AG04449 (cell line): ENCODE data around the gene ASMT.

Source experiments
- CTCF ChIA-PET: fragments of 350-600 bp; formaldehyde crosslinking; extraction: SDS; loops from one replicate; lab custom pipeline; 2021; ENCODE audit warnings: antibody characterized with exemption; lab: Yijun Ruan, JAX
- POLR2A ChIA-PET: fragments of 400-600, 350-600 bp; formaldehyde crosslinking; extraction: SDS; loops from one replicate; lab custom pipeline; 2020; ENCODE audit warnings: antibody characterized with exemption, inconsistent platforms; lab: Yijun Ruan, JAX
- DNase-seq: peaks from one replicate; pipeline ENCODE4 v3.0.0-alpha.2; 2010; ENCODE audit warnings: low read depth, low spot score
- H3K4me3 ChIP-seq: 2 replicates; pipeline ENCODE4 v1.5.1; 2011; ENCODE audit warnings: low read depth, mild to moderate bottlenecking, control low read depth, low read length
- TF ChIP-seq, protein P1 (sequence below): IDR thresholded peaks from one replicate; pipeline ENCODE4 v1.5.1; 2011; ENCODE audit warnings: mild to moderate bottlenecking, moderate library complexity, low read length, control low read depth, inconsistent platforms; ENCODE audit not compliant: insufficient read depth; ENCODE audit errors: missing control alignments

Gene ASMT

DNA sequence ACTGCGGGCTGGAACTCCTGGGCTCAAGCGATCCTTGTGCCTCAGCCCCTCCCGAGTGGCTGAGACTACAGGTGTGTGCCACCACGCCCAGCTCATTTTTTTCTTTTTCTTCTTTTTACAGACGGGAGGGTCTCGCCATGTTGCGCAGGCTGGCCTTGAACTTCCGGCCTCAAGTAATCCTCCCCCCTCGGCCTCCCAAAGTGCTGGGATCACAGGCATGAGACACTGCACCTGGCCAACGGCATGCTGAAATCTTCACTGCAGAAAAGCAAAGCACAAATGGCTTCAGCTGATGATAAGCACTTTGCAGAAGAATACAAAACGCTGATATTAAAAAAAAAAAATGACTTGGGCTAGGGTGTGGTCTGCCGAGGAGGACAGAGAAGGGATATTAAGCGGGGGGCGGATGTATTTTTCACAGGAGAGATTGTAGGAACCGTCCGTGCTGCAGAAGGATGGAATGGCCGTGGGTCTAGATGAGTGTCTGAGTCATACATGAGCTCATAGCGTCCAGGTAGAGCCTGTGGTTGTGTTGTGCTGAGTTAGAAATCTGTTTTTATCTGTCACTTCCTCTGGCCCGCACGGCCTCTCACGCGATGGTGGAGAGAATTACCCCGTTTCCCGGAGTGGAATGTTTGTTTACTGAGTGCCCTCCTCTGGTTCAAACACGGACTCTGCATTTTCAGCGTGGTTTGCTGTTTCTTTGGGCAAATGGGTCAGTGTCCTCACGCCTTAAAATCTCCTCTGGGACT lies 32.0 kb upstream of the ASMT start:
- CTCF ChIA-PET, result no interaction called here
- DNase-seq, result no peak
- POLR2A ChIA-PET, result no interaction called here
- TF ChIP-seq, protein P1, sequence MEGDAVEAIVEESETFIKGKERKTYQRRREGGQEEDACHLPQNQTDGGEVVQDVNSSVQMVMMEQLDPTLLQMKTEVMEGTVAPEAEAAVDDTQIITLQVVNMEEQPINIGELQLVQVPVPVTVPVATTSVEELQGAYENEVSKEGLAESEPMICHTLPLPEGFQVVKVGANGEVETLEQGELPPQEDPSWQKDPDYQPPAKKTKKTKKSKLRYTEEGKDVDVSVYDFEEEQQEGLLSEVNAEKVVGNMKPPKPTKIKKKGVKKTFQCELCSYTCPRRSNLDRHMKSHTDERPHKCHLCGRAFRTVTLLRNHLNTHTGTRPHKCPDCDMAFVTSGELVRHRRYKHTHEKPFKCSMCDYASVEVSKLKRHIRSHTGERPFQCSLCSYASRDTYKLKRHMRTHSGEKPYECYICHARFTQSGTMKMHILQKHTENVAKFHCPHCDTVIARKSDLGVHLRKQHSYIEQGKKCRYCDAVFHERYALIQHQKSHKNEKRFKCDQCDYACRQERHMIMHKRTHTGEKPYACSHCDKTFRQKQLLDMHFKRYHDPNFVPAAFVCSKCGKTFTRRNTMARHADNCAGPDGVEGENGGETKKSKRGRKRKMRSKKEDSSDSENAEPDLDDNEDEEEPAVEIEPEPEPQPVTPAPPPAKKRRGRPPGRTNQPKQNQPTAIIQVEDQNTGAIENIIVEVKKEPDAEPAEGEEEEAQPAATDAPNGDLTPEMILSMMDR, result no peak
- no peak overlapping the region for H3K4me3 ChIP-seq

DNA sequence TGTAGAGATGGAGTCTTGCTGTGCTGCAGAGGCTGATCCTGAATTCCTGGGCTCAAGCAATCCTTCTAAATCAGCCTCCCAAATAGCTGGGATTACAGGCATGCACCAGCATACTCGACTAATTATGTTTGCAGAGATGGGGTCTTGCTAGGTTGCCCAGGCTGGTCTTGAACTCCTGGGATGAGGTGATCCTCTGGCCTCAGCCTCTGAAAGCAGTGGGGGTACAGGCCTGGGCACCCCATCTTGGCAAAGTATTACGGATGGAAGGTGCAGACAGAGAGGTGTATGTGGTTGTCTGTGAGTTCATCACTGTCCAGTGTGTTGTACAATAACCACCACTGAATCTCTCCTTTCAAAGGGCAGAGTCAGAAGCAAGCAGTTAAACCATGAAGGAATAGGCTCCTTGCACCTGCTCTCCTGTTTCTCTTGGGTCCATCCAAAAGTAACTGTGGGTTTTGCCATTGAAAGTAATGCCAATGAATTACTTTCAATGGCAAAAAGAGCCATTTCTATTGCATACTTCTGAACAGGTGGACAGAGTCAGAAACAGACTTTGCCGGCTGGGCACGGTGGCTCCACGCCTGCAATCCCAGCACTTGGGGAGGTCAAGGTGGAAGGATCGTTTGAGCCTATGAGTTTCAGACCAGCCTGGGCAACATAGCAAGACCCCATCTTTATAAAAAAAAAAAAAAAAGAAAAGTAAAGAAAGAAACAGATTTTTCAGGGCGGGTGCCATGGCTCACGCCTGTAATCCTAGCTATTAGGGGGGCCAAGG lies 30.4 kb upstream of the ASMT start:
- no peak overlapping the region for H3K4me3 ChIP-seq
- TF ChIP-seq, protein P1, result no peak
- POLR2A ChIA-PET, result no interaction called here
- CTCF ChIA-PET, result no interaction called here
- DNase-seq, result no peak

DNA sequence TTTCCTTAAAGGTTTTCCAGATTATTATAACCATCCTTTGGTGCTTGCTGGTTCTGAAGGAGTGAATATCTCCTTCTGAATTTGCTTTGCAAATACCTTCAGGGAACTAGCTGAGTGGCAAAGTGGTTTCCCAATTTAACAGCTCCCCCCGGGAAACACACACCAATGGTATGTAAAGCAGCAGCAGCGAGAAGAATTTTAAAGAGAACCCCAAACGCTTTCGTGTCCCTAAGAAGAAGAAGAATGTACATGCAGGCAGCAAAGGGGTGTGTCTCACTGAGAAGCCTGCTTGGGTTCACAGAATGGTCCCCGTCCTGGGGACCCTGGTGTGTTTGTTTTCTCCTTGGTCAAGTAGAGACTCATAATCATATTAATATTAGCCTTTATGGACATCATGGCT lies 27.7 kb upstream of the ASMT start:
- ChIA-PET POLR2A (no interaction called here), CTCF (no interaction called here)
- TF ChIP-seq, protein P1, result no peak
- DNase-seq, result no peak
- H3K4me3 ChIP-seq, result no peak overlapping the region

DNA sequence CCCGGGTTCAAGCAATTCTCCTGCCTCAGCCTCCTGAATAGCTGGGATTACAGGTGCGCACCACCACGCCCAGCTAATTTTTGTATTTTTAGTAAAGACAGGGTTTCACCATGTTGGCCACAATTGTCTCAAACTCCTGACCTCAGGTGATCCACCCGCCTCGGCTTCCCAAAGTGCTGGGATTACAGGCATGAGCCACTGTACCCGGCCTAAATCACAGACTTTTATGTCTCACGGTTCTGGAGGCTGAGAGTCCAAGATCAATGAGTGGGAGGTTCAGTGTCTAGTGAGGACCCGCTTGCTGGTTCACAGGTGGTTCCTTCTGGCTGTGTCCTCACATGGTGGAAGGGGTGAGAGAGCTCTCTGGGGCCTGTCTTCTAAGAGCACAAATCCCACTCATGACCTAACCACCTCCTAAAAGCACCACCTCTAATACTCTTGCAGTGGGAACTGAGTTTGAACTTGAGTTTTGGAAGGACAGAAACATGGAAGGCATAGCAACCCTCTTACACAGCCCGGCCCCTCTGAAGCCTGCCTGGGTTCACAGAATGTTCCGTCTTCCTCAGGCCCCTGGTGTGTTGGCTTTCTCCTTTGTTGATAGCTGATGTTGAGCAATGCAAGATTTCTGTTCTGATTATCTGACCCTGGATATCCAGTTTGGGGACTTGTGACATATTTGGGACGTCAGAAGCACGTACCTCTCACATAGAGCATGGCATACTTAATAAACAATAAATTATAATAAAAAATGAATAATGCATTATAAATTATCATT lies 25.3 kb upstream of the ASMT start:
- CTCF ChIA-PET, result no interaction called here
- H3K4me3 ChIP-seq, result no peak overlapping the region
- TF ChIP-seq, protein P1, result no peak
- POLR2A ChIA-PET, result no interaction called here
- no peak for DNase-seq

DNA sequence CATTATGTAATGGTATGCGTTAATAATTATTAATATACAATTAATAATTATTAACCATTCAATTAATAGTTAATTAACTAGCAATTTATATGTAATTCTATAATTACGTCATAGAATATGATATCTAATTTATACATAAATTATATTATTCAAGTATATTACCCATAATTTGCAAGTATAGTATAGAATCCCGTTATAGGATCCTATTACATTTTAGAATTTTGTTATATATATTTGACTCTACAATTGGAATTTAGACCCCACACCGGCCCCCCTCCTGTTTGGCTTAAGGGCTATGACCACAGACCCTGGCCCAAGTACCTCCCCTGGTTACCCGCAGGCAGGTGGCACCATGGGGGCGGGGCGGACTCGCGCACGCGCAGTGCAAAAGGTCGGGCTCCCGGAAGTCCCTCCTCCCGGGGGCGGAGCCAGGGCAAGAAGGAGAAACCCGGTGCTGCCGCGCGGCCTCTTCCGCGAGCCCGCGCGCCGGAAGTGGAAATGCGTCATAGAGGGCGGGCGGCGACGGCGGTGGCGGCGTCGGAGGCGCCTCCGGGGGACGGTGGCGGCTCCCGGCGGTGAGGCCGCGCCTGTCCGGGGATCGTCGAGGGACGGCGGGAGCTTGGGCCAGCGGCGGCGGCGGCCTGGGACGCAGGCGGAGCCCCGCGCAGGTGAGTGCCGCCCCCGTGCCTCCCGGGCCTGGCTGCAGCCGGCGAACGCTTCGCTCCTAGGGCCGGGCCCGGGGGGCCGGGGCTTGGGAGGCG lies 23.6 kb upstream of the ASMT start, which contains the start of gene AKAP17A:
AKAP17A (plus strand) TSS at position 503 of the 761 bp plus-strand sequence. CDS start 1,859 bp downstream, outside the sequence.
- ChIA-PET CTCF (no interaction called here), POLR2A (no interaction called here)
- peak; percentile 42 for DNase-seq
- TF ChIP-seq, protein P1, result no peak
- peak within 1 kb of the TSS; percentile 93 for H3K4me3 ChIP-seq
